PC-3 (cell line): ENCODE results near the gene EBF4. TPM values are rescaled to one million over a fixed set of nuclear protein-coding genes. Genes with fewer than 3 reads are reported as not detected.
"Not testable (repeated sequence)": the region's sequence is repeated elsewhere in the genome, so short reads cannot be mapped to it uniquely, and the experiment has no call there.

Source experiments
- ATAC-seq: fragments of 200-7000 bp; cut with Tn5 transposase; 2 replicates; pipeline ENCODE4 v1.9.1; 2020; ENCODE audit warnings: mild to moderate bottlenecking, moderate library complexity
- BruUV-seq: library from RNA; stranded (reverse); fragments of 400-500 nt; replicated peaks from 2 replicates; lab custom pipeline; 2021; lab: Mats Ljungman, UMichigan
- CTCF ChIA-PET: fragments of 300-600 bp; sonication (Branson Sonifier 250); formaldehyde crosslinking; loops from one replicate; lab custom pipeline; 2022; ENCODE audit warnings: antibody characterized with exemption; lab: Charles Lee
- POLR2A ChIA-PET: fragments of 300-600 bp; sonication (Branson Sonifier 250); formaldehyde crosslinking; loops from one replicate; lab custom pipeline; 2022; ENCODE audit warnings: antibody characterized with exemption; ENCODE audit not compliant: unreplicated experiment; lab: Charles Lee
- DNase-seq: peaks from one replicate; pipeline ENCODE4 v3.0.0-alpha.2; 2015
- H2AFZ ChIP-seq: fragments of 300-600 bp; sonication (generic); 2 replicates; pipeline ENCODE4 v1.6.0; 2016; ENCODE audit warnings: antibody characterized with exemption, low read length
- H3F3A ChIP-seq: fragments of 300-600 bp; sonication (generic); one replicate; pipeline ENCODE4 v1.6.0; 2017; ENCODE audit warnings: antibody characterized with exemption, low read length, control low read depth, mild to moderate bottlenecking; ENCODE audit not compliant: unreplicated experiment
- H3K27ac ChIP-seq: fragments of 300-600 bp; sonication (generic); 2 replicates; pipeline ENCODE4 v1.5.1; 2016; ENCODE audit warnings: mild to moderate bottlenecking, low read length
- H3K27me3 ChIP-seq: fragments of 300-600 bp; sonication (generic); 2 replicates; pipeline ENCODE4 v1.6.1; 2016; ENCODE audit warnings: low read length, mixed read lengths
- H3K36me3 ChIP-seq: fragments of 300-600 bp; sonication (generic); 2 replicates; pipeline ENCODE4 v1.6.1; 2016; ENCODE audit warnings: low read depth, mixed run types, low read length, mixed read lengths
- H3K4me1 ChIP-seq: fragments of 300-600 bp; sonication (generic); 2 replicates; pipeline ENCODE4 v1.5.1; 2016; ENCODE audit warnings: low read length; ENCODE audit not compliant: insufficient read depth
- H3K4me2 ChIP-seq: fragments of 300-600 bp; sonication (generic); 2 replicates; pipeline ENCODE4 v1.6.0; 2016; ENCODE audit warnings: low read length
- H3K4me3 ChIP-seq: fragments of 300-600 bp; sonication (generic); 2 replicates; pipeline ENCODE4 v1.5.1; 2016; ENCODE audit warnings: mild to moderate bottlenecking, low read length, mixed read lengths
- H3K79me2 ChIP-seq: fragments of 300-600 bp; sonication (generic); 2 replicates; pipeline ENCODE4 v1.6.1; 2017; ENCODE audit warnings: low read length, mixed read lengths
- H3K9ac ChIP-seq: fragments of 300-600 bp; sonication (generic); 2 replicates; pipeline ENCODE4 v1.6.0; 2016; ENCODE audit warnings: mild to moderate bottlenecking, low read length
- H3K9me2 ChIP-seq: fragments of 300-600 bp; sonication (generic); replicated peaks from 2 replicates; pipeline ENCODE4 v1.6.1; 2016; ENCODE audit warnings: mixed run types, low read length, mixed read lengths
- H3K9me3 ChIP-seq: fragments of 300-600 bp; sonication (generic); 2 replicates; pipeline ENCODE4 v1.6.1; 2016; ENCODE audit warnings: low read length, mixed read lengths
- H4K20me1 ChIP-seq: fragments of 300-600 bp; sonication (generic); 2 replicates; pipeline ENCODE4 v1.6.1; 2016; ENCODE audit warnings: low read length, mixed read lengths
- CTCF ChIP-seq: fragments of 300-600 bp; sonication (generic); conservative IDR thresholded peaks from 2 replicates; pipeline ENCODE4 v1.5.1; 2017; ENCODE audit warnings: antibody characterized with exemption, low read depth, mild to moderate bottlenecking, low read length
- EZH2 ChIP-seq: fragments of 300-600 bp; sonication (generic); IDR thresholded peaks from one replicate; pipeline ENCODE4 v1.6.1; 2017; ENCODE audit warnings: antibody characterized with exemption, mild to moderate bottlenecking, low read length; ENCODE audit not compliant: unreplicated experiment
- EZH2phosphoT487 ChIP-seq: fragments of 300-600 bp; sonication (generic); IDR thresholded peaks from 2 replicates; pipeline ENCODE4 v1.6.1; 2018; ENCODE audit warnings: mild to moderate bottlenecking, antibody characterized with exemption, low read length, borderline replicate concordance
- intact Hi-C: fragments of 100-400 bp; cut with micrococcal nuclease; formaldehyde crosslinking; loops from 2 replicates; pipeline ENCODE4 v1.9.0; 2023
- total RNA-seq: library from RNA; depleted of rRNA; stranded (reverse); fragments of >200 nt; gene quantifications from 2 replicates; pipeline ENCODE4 v1.2.3, GENCODE V29; 2014

Gene EBF4
- total RNA-seq, 1 experiment from 2014 or later, result 1.8 TPM

- H3K4me2 ChIP-seq, result no peak overlapping the region
- H3K27ac ChIP-seq, result no peak overlapping the region
- no peaks in the 10 kb centered on the region for H3K79me2 ChIP-seq
- H3K36me3 ChIP-seq, result no peaks in the 10 kb centered on the region
- ChIA-PET CTCF (no interaction called here), POLR2A (no interaction called here)
- no peak for ATAC-seq
- H3F3A ChIP-seq, result no peaks in the 10 kb centered on the region
- no peaks in the 10 kb centered on the region for H3K27me3 ChIP-seq
- intact Hi-C loops, result no loop called here
- no peak overlapping the region for H2AFZ ChIP-seq
- no peak for DNase-seq
- no peaks in the 10 kb centered on the region for H4K20me1 ChIP-seq
- no peaks in the 10 kb centered on the region for H3K9me2 ChIP-seq
- H3K9me3 ChIP-seq, result no peaks in the 10 kb centered on the region
- BruUV-seq, result no TSS peak
- no peak for TF ChIP-seq EZH2phosphoT487
- no peak overlapping the region for H3K4me3 ChIP-seq
- H3K9ac ChIP-seq, result no peak overlapping the region
- peaks cover 9% of the 10 kb centered on the region for H3K4me1 ChIP-seq
These were observed 70.6 kb downstream of the EBF4 start for GRCh38 chr20:2763186-2763585.

GRCh38 chr20:2767768-2768631, 75.4 kb downstream of the EBF4 start:
- peak overlapping the region; percentile 39 for H3K4me3 ChIP-seq
- H3K27me3 ChIP-seq, result no peaks in the 10 kb centered on the region
- ChIA-PET CTCF (interaction anchor here (1.4 kb wide), 1 partner anchor 84 kb away, joined by 6 read pairs; no protein-coding TSS in a partner anchor), POLR2A (interaction anchor here (0.6 kb wide), 1 partner anchor 149 kb away, joined by 4 read pairs; no protein-coding TSS in a partner anchor)
- H3K4me1 ChIP-seq, result peaks cover 23% of the 10 kb centered on the region
- DNase-seq (peak; percentile 94), ATAC-seq (peak; percentile 97)
- H2AFZ ChIP-seq, result peak overlapping the region; percentile 67
- H3K36me3 ChIP-seq, result no peaks in the 10 kb centered on the region
- peak overlapping the region; percentile 79 for H3K4me2 ChIP-seq
- H3K27ac ChIP-seq, result no peak overlapping the region
- H3K79me2 ChIP-seq, result no peaks in the 10 kb centered on the region
- no peaks in the 10 kb centered on the region for H3K9me2 ChIP-seq
- no peaks in the 10 kb centered on the region for H3K9me3 ChIP-seq
- BruUV-seq, result no TSS peak
- intact Hi-C loops, result no loop called here
- H3K9ac ChIP-seq, result no peak overlapping the region
- no peaks in the 10 kb centered on the region for H3F3A ChIP-seq
- H4K20me1 ChIP-seq, result no peaks in the 10 kb centered on the region
- no peak for TF ChIP-seq EZH2phosphoT487
- no peak for TF ChIP-seq CTCF
- no peak for TF ChIP-seq EZH2

- POLR2A ChIA-PET, result no interaction called here
- H3K9me3 ChIP-seq, result no peaks in the 10 kb centered on the region
- BruUV-seq, result no TSS peak
- no peak overlapping the region for H3K4me3 ChIP-seq
- peak overlapping the region; percentile 79 for H3K4me2 ChIP-seq
- CTCF ChIA-PET, result interaction anchor here (1.4 kb wide), 1 partner anchor 83 kb away, joined by 6 read pairs; no protein-coding TSS in a partner anchor
- peak overlapping the region; percentile 67 for H2AFZ ChIP-seq
- no peaks in the 10 kb centered on the region for H3K36me3 ChIP-seq
- H3F3A ChIP-seq, result no peaks in the 10 kb centered on the region
- no peaks in the 10 kb centered on the region for H3K79me2 ChIP-seq
- TF ChIP-seq CTCF, result no peak
- TF ChIP-seq EZH2phosphoT487, result no peak
- no peak for TF ChIP-seq EZH2
- ATAC-seq (no peak), DNase-seq (no peak)
- H3K27me3 ChIP-seq, result no peaks in the 10 kb centered on the region
- H3K4me1 ChIP-seq, result peaks cover 23% of the 10 kb centered on the region
- intact Hi-C loops, result no loop called here
- H3K27ac ChIP-seq, result no peak overlapping the region
- no peaks in the 10 kb centered on the region for H4K20me1 ChIP-seq
- no peak overlapping the region for H3K9ac ChIP-seq
- no peaks in the 10 kb centered on the region for H3K9me2 ChIP-seq
These were observed 76.0 kb downstream of the EBF4 start for GRCh38 chr20:2768632-2769015.

- POLR2A ChIA-PET, H3K27me3 ChIP-seq, H3K9ac ChIP-seq, intact Hi-C loops, H2AFZ ChIP-seq, H3K36me3 ChIP-seq, BruUV-seq, DNase-seq, H3F3A ChIP-seq, H3K4me2 ChIP-seq, H4K20me1 ChIP-seq, H3K79me2 ChIP-seq, H3K9me3 ChIP-seq, H3K4me3 ChIP-seq, ATAC-seq, CTCF ChIA-PET, H3K27ac ChIP-seq, H3K9me2 ChIP-seq: not testable (repeated sequence)
- H3K4me1 ChIP-seq, result peaks cover 23% of the 10 kb centered on the region
These were observed 77.5 kb downstream of the EBF4 start for GRCh38 chr20:2770091-2770490.
